Chondrocyte (in vitro differentiated cells): ENCODE results near the gene TERF2IP. TPM values are rescaled to one million over a fixed set of nuclear protein-coding genes. Genes with fewer than 3 reads are reported as not detected.

Experiments
- DNase-seq: peaks from one replicate; pipeline ENCODE4 v3.0.0; 2021; ENCODE audit warnings: mixed read lengths, low spot score
- H3K27ac Mint-ChIP-seq: one replicate; pipeline ENCODE4 v1.8.0; 2021; ENCODE audit warnings: mild to moderate bottlenecking, moderate library complexity, mixed read lengths; ENCODE audit not compliant: unreplicated experiment
- H3K27me3 Mint-ChIP-seq: 2 replicates; pipeline ENCODE4 v1.8.0; 2021; ENCODE audit warnings: low read depth, mixed read lengths
- H3K36me3 Mint-ChIP-seq: 2 replicates; pipeline ENCODE4 v1.8.0; 2021; ENCODE audit warnings: low read depth, mixed read lengths
- H3K4me1 Mint-ChIP-seq: 2 replicates; pipeline ENCODE4 v1.8.0; 2021; ENCODE audit warnings: low read depth, mild to moderate bottlenecking, mixed read lengths
- H3K4me3 Mint-ChIP-seq: one replicate; pipeline ENCODE4 v1.8.0; 2021; ENCODE audit warnings: mild to moderate bottlenecking, moderate library complexity, mixed read lengths; ENCODE audit not compliant: unreplicated experiment
- H3K9me3 Mint-ChIP-seq: 2 replicates; pipeline ENCODE4 v1.8.0; 2021; ENCODE audit warnings: low read depth, mixed read lengths
- total RNA-seq: library from RNA; stranded (reverse); gene quantifications from 3 replicates; pipeline ENCODE4 v1.2.1, GENCODE V29; 2021
- TF ChIP-seq, protein P1 (sequence below): fragments of 200-600 bp; sonication (generic); IDR thresholded peaks from 2 replicates; pipeline ENCODE4 v1.5.0; 2021; ENCODE audit warnings: antibody characterized with exemption, mild to moderate bottlenecking, moderate library complexity

Gene TERF2IP
- total RNA-seq, 1 donor from 2014 or later, result 62.8 TPM

DNA sequence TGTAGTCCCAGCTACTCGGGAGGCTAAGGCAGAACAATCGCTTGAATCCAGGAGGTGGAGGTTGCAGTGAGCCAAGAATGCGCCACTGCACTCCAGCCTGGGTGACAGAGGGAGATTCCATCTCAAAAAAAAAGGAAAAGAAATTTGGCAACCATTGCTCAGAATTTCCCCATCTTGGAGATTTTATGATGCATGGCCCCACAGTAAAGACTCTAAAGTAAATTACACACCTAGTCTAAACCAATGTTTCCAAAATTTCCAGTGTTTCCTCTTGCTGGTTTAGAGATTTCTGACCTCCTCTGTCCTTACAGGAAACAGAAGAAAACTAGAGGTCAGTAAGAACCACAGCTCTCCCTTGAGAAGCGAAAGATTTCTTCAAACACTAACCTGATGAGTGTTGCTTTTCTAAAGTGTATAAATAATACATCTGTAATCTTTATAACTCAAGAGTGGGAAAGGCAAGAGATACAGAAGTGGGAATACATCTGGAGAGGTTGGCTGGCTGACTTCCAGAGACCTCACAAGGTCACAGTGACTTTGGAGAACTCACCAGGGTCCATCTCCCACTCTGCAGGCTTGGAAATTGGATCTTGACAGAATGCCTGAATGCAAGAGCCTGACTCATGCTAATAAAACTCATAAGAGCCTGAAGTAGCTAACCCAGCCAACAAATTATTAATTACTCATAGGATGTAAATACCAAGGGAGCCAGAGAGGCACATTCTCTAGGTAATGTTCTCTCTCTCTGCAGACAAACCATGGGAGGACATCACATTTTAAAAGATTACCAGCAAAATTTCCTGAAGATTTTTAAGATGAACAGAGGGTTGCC lies 33.3 kb upstream of the TERF2IP start:
- TF ChIP-seq, protein P1, sequence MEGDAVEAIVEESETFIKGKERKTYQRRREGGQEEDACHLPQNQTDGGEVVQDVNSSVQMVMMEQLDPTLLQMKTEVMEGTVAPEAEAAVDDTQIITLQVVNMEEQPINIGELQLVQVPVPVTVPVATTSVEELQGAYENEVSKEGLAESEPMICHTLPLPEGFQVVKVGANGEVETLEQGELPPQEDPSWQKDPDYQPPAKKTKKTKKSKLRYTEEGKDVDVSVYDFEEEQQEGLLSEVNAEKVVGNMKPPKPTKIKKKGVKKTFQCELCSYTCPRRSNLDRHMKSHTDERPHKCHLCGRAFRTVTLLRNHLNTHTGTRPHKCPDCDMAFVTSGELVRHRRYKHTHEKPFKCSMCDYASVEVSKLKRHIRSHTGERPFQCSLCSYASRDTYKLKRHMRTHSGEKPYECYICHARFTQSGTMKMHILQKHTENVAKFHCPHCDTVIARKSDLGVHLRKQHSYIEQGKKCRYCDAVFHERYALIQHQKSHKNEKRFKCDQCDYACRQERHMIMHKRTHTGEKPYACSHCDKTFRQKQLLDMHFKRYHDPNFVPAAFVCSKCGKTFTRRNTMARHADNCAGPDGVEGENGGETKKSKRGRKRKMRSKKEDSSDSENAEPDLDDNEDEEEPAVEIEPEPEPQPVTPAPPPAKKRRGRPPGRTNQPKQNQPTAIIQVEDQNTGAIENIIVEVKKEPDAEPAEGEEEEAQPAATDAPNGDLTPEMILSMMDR, result no peak
- Mint-ChIP-seq H3K36me3 (peaks cover 29% of the 10 kb centered on the region), H3K27me3 (no peaks in the 10 kb centered on the region), H3K4me3 (no peak overlapping the region), H3K27ac (no peak overlapping the region), H3K4me1 (no peaks in the 10 kb centered on the region), H3K9me3 (no peaks in the 10 kb centered on the region)
- no peak for DNase-seq

DNA sequence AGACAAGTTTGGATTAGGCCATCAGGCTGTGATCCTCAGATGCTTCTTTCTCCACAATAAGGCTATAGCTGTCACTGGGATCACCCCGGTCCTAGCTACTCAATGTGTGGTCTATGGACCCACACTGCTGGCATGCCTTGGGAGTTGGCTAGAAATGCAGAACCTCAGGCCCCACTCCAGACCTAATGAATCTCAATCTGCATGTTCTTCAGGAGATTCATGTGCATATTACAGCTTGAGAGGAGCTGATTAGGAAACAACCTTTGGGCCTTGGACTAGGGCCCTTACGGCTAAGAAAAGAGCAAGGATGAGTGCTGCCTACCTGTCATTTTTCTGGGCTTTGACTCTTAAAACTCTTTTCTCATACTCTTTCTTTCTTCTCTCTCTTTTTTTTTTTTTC lies 32.0 kb upstream of the TERF2IP start:
- TF ChIP-seq, protein P1, result no peak
- peaks cover 32% of the 10 kb centered on the region for H3K36me3 Mint-ChIP-seq
- no peak for DNase-seq
- H3K4me3 Mint-ChIP-seq, result no peak overlapping the region
- no peaks in the 10 kb centered on the region for H3K9me3 Mint-ChIP-seq
- no peaks in the 10 kb centered on the region for H3K27me3 Mint-ChIP-seq
- peaks cover 5% of the 10 kb centered on the region for H3K4me1 Mint-ChIP-seq
- H3K27ac Mint-ChIP-seq, result no peak overlapping the region

DNA sequence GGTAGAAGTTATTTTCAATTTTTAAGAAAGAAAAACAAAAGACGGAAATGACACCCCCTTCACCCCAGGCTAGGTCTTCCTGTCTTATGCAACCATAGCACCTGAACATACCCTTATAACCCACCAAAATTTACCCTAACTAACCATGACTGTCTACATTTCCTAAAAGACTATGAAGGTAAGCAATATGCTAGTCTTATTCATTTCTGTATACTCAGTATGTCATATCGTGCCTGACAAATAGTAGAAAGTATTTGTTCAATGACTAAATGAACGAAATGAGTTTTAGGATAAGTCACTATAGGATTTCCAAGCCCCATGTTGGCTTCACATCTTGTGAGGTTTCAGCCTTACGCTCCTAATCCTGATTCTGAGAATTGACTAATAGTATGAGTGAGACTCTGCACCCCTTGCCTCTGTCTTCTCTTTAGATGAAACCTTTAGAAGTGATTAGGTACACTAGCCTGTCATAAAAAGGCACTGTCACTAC lies 31.0 kb upstream of the TERF2IP start:
- H3K9me3 Mint-ChIP-seq, result no peaks in the 10 kb centered on the region
- DNase-seq, result no peak
- H3K4me1 Mint-ChIP-seq, result peaks cover 15% of the 10 kb centered on the region
- H3K36me3 Mint-ChIP-seq, result peaks cover 32% of the 10 kb centered on the region
- TF ChIP-seq, protein P1, result no peak
- no peaks in the 10 kb centered on the region for H3K27me3 Mint-ChIP-seq
- no peak overlapping the region for H3K27ac Mint-ChIP-seq
- H3K4me3 Mint-ChIP-seq, result no peak overlapping the region

DNA sequence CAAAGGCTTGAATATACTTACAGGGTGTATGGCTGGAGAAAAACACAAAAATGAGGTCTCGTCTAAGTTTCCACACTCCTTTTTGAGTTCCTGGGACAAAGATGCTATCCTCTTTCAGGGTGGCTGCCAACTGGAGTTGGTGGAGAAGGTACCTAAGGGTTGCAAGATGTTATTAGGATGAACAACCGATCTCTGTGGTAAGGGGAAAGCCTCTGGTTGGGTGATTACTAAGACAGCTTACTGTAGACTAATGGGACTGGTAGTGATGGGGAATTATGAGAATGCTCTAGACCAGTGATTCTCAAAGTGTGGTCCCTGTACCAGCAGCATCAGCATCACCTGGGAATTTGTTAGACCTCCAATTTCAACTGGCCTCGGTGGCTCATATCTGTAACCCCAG lies 30.5 kb upstream of the TERF2IP start:
- no peak for DNase-seq
- Mint-ChIP-seq H3K9me3 (no peaks in the 10 kb centered on the region), H3K27me3 (no peaks in the 10 kb centered on the region), H3K4me1 (peaks cover 20% of the 10 kb centered on the region), H3K4me3 (no peak overlapping the region), H3K27ac (no peak overlapping the region), H3K36me3 (peaks cover 31% of the 10 kb centered on the region)
- TF ChIP-seq, protein P1, result no peak

DNA sequence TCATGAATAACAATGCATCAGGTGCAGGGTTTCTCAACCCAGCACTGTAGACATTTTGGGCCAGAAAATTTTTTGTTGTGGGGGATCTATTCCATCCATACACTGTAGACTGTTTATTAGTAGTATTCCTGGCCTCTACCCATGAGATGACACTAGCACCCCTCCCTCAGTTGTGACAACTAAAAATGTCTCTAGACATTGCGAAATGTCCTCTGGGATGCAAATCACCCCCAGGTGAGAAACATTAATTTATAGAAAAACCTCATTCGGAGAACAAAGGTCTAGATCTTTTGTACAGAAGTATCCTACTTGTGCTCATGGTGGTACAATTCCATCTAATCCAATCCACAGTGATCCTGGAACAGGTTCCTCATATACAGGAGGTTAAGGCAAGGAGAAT lies 28.8 kb upstream of the TERF2IP start:
- no peak for DNase-seq
- TF ChIP-seq, protein P1, result no peak
- peaks cover 25% of the 10 kb centered on the region for H3K36me3 Mint-ChIP-seq
- peaks cover 27% of the 10 kb centered on the region for H3K4me1 Mint-ChIP-seq
- no peak overlapping the region for H3K27ac Mint-ChIP-seq
- H3K27me3 Mint-ChIP-seq, result no peaks in the 10 kb centered on the region
- no peak overlapping the region for H3K4me3 Mint-ChIP-seq
- no peaks in the 10 kb centered on the region for H3K9me3 Mint-ChIP-seq
